IMR-90 (cell line): ENCODE measurements around the gene CDRT4.

Experiments
- BHLHE40 ChIP-seq: fragments of 150-350 bp; IDR thresholded peaks from 2 replicates; pipeline ENCODE4 v1.6.1; 2016; ENCODE audit warnings: mild to moderate bottlenecking, low read depth, low read length
- CEBPB ChIP-seq: IDR thresholded peaks from 2 replicates; pipeline ENCODE4 v1.6.1; 2012; ENCODE audit warnings: low read depth, low read length, improper control_type of control experiment
- CHD1 ChIP-seq: IDR thresholded peaks from 2 replicates; pipeline ENCODE4 v1.6.1; 2012; ENCODE audit warnings: low read depth, low read length, improper control_type of control experiment
- ELK1 ChIP-seq: fragments of 150-350 bp; IDR thresholded peaks from 2 replicates; pipeline ENCODE4 v1.6.1; 2016; ENCODE audit warnings: low read depth, mild to moderate bottlenecking, low read length, moderate library complexity, borderline replicate concordance
- FOS ChIP-seq: fragments of 150-350 bp; IDR thresholded peaks from 2 replicates; pipeline ENCODE4 v1.6.1; 2016; ENCODE audit warnings: low read depth, low read length
- MAFK ChIP-seq: IDR thresholded peaks from 2 replicates; pipeline ENCODE4 v1.6.1; 2012; ENCODE audit warnings: low read depth, low read length, improper control_type of control experiment
- MAZ ChIP-seq: IDR thresholded peaks from 2 replicates; pipeline ENCODE4 v1.6.1; 2012; ENCODE audit warnings: low read depth, mild to moderate bottlenecking, low read length, improper control_type of control experiment, moderate library complexity, borderline replicate concordance
- POLR2A ChIP-seq: IDR thresholded peaks from 2 replicates; pipeline ENCODE4 v1.6.1; 2012; ENCODE audit warnings: mild to moderate bottlenecking, low read depth, low read length
- RAD21 ChIP-seq: IDR thresholded peaks from 2 replicates; pipeline ENCODE4 v1.6.1; 2012; ENCODE audit warnings: low read length, improper control_type of control experiment
- RFX5 ChIP-seq: IDR thresholded peaks from 2 replicates; pipeline ENCODE4 v1.8.0; 2012; ENCODE audit warnings: low read depth, mild to moderate bottlenecking, low read length, moderate library complexity
- USF2 ChIP-seq: fragments of 150-350 bp; IDR thresholded peaks from 2 replicates; pipeline ENCODE4 v1.6.1; 2017; ENCODE audit warnings: mild to moderate bottlenecking, antibody characterized with exemption, low read length, low read depth
- TF ChIP-seq, protein P1 (sequence below): conservative IDR thresholded peaks from 2 replicates; pipeline ENCODE4 v1.5.1; 2012; ENCODE audit warnings: mild to moderate bottlenecking, low read depth, low read length, improper control_type of control experiment

- TF ChIP-seq POLR2A (no peak), USF2 (peak; percentile 78), BHLHE40 (no peak), RAD21 (no peak), MAFK (no peak), CEBPB (no peak), CHD1 (no peak), MAZ (no peak), FOS (no peak), ELK1 (no peak), RFX5 (no peak)
- TF ChIP-seq, protein P1, sequence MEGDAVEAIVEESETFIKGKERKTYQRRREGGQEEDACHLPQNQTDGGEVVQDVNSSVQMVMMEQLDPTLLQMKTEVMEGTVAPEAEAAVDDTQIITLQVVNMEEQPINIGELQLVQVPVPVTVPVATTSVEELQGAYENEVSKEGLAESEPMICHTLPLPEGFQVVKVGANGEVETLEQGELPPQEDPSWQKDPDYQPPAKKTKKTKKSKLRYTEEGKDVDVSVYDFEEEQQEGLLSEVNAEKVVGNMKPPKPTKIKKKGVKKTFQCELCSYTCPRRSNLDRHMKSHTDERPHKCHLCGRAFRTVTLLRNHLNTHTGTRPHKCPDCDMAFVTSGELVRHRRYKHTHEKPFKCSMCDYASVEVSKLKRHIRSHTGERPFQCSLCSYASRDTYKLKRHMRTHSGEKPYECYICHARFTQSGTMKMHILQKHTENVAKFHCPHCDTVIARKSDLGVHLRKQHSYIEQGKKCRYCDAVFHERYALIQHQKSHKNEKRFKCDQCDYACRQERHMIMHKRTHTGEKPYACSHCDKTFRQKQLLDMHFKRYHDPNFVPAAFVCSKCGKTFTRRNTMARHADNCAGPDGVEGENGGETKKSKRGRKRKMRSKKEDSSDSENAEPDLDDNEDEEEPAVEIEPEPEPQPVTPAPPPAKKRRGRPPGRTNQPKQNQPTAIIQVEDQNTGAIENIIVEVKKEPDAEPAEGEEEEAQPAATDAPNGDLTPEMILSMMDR: no peak
These were observed 30.7 kb upstream of the CDRT4 start for GRCh38 chr17:15498107-15498506.
